ENCODE results near the gene CEP97.
"Not testable (repeated sequence)": the region's sequence is repeated elsewhere in the genome, so short reads cannot be mapped to it uniquely, and the experiment has no call there.

The CEP97 gene

DNA sequence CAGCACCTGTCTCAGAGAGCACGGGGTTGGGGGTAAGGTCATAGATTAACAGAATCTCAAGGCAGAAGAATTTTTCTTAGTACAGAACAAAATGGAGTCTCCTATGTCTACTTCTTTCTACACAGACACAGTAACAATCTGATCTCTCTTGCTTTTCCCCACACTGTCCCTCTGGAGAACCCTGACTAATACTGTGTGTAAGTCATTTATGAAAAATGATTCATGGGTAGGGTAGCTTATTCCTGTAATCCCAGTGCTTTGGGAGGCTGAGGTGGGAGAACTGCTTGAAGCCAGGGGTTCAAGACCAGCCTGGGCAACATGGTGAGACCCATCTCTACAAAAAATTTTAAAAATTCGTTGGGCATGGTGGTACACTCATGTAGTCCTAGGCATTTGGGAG, 19.8 kb upstream of the CEP97 start:
- not testable (repeated sequence) for DNase-seq

- no peak for DNase-seq
Measured at GRCh38 chr3:101709126-101709525, 15.3 kb upstream of the CEP97 start.

DNA sequence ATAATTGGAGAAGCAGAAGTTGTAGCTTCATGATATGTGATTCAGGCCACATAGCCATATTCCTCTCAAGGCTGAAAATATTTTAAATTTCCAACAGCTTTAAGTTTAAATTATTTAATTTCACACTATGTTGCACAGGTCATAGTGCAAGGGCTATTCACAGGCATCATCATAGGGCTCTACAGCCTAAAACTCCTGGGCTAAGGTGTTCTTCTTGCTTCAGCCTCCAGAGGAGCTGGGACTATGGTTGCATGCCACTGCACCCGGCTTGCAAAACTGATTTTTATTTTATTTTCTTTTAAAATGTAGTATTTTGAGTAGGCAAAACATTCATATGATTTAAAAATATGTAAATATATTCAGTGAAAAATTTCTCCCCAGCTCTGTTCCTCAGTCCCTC, 6.0 kb upstream of the CEP97 start:
- DNase-seq, result no peak

DNA sequence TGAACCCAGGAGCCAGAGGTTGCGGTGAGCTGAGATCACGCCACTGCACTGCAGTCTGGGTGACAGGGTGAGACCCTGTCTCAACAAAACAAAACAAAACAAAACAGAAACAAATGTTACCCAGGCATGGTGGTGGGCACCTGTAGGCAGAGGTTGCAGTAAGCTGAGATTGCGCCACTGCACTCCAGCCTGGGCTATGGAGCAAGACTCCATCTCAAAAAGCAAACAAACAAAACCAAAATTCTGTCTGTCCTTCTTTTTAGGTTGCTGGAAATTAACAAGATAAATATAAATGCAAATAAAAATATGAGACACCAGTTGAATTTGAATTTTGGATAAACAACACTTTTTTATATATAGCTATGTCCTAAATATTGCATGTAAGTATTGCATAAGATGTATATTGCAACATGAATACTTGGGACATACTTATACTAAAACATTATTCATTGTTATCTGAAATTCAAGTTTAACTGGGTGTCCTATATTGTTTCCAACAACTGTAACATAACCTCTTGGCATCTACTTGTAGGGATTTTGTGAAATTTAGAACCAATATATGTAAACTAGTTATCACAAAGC, 4.7 kb upstream of the CEP97 start:
- DNase-seq, result no peak

- DNase-seq, result no peak
Measured at GRCh38 chr3:101720851-101721840, 3.3 kb upstream of the CEP97 start.

DNA sequence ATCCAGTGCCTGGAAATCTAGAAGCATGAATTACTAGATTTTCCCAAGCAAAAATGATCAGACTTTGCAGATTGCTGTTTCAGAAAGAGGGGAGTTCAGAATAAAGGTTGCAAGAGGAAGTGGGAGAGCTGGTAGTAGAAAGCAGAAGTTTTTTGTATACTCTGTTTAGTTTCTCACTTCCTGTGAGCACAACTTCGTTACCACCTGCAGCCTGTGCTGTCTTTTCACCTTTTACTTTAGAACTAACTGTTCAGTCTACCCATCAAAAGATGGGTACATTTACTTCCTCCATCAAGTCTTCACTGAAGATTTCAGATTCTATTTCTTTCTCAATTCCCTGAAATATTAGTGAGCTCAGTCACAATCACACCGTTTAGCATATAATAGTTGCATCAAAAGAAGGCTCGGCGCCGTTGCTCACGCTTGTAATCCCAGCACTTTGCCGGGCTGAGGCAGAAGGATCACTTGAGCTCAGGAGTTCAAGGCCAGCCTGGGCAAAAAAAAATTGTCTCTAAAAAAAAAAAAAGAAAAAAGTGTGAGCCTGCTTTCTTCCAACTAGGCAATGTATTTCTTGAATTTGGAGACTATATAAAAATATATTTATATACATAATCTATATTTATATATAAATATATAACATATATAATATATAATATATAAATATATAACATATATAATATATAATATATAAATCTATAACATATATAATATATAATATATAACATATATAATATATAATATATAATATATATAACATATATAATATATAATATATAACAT, 1.8 kb upstream of the CEP97 start:
- no peak for DNase-seq

- no peak for DNase-seq
Measured at GRCh38 chr3:101725194-101725889, 928 bp downstream of the CEP97 start.

- DNase-seq, result no peak
Measured at GRCh38 chr3:101725890-101726275, 1.5 kb downstream of the CEP97 start.

DNA sequence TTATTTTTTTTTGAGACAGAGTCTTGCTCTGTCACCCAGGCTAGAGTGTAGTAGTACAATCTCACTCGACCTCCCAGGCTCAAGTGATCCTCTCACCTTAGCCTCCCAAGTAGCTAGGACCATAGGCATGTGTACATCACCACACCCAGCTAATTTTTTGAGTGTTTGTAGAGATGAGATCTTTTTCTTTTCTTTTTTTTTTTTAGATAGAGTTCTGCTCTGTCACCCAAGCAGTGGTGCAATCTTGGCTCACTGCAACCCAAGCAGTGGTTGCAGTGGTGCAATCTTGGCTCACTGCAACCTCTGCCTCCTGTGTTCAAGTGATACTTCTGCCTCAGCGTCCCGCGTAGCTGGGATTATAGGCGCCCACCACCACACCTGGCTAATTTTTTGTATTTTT, 5.2 kb downstream of the CEP97 start:
- DNase-seq, result no peak

DNA sequence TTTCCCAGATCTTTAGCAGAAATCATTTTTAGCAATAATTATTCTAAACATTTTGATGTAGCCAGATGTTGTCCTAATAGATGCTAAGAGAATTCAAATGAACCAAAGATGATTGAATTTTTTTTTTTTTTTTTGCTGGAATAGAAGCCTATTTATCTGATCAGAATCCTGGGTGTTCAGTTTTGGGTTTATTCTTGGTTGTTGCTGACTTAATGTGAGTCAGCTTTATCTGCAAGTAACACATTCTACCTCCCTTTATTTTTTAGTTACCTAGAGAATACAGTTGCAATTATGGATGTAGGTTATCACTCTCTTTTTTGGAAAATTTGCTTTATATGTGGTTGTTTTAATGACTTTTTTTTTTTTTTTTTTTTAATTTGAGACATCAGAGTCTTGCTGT, 6.4 kb downstream of the CEP97 start:
- no peak for DNase-seq

- no peak for DNase-seq
Measured at GRCh38 chr3:101732240-101732641, 7.8 kb downstream of the CEP97 start.

DNA sequence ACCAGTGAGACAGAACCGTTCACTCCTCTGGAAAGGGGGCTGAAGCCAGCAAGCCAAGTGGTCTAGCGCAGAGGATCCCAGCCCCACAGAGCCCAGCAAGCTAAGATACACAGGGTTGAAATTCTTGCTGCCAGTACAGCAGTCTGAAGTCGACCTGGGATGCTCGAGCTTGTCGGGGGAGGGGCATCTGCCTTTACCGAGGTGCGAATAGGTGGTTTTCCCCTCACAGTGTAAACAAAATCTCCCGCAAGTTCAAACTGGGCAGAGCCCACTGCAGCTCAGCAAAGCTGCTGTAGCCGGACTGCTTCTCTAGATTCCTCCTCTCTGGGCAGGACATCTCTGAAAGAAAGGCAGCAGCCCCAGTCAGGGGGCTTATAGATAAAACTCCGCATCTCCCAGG, 11.4 kb downstream of the CEP97 start:
- no peak for DNase-seq

GRCh38 chr3:101741914-101742313, 17.5 kb downstream of the CEP97 start:
- DNase-seq, result not testable (repeated sequence)

- DNase-seq, result no peak
Measured at GRCh38 chr3:101744811-101745210, 20.4 kb downstream of the CEP97 start.

- DNase-seq, result not testable (repeated sequence)
Measured at GRCh38 chr3:101745934-101746333, 21.5 kb downstream of the CEP97 start.

GRCh38 chr3:101753386-101754113, 29.1 kb downstream of the CEP97 start:
- not testable (repeated sequence) for DNase-seq

GRCh38 chr3:101758224-101758623, 33.8 kb downstream of the CEP97 start:
- DNase-seq, result no peak

- DNase-seq, result no peak
Measured at GRCh38 chr3:101762041-101762646, 37.7 kb downstream of the CEP97 start.

DNA sequence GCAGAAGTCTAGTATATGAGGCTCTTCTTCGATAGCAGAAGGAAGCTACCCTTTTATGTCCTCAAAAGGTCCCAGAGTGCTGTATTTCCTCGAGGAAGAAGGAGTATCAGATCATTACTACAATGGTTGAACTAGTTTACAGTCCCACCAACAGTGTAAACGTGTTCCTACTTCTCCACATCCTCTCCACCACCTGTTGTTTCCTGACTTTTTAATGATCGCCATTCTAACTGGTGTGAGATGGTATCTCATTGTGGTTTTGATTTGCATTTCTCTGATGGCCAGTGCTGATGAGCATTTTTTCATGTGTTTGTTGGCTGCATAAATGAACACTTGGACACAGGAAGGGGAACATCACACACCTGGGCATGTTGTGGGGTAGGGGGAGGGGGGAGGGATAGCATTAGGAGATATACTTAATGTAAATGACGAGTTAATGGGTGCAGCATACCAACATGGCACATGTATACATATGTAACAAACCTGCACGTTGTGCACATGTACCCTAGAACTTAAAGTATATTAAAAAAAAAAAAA, 53.4 kb downstream of the CEP97 start:
- DNase-seq, result not testable (repeated sequence)

DNA sequence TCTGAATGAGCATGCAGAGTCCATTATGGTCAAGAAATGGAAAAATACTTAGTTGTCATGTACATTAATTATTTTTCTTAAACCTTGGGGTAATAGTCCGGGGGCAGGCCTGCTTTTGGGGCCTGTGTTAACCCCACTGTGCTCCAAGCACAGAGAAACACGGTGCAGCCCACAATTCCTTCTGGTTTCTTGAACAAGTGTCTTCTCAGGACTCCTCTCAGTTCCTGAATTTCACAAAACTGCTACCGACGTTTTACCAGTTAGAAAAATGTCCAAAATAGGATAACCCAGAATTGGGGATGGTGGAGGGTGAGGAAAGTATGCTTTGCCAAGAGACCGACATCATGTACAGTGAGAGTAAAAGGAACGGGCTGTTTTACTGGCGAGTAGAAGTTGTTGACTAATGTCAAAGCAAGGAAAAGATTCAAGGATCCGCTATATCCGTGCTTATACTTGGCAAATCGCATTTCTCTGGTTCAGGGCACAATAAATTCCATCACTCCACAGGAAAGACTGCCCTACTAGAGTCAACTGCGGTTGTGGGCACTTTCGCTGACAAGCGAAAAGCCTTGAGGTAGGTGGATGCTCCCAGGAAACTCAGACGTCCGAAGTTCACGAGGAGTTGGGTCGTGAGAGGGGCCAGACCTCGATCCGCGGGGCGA, 54.1 kb downstream of the CEP97 start:
- DNase-seq, result no peak
